ENCODE results near the gene TBC1D22A. TPM values are rescaled to one million over a fixed set of nuclear protein-coding genes. Genes with fewer than 3 reads are reported as not detected.

TBC1D22A gene
- total and polyA plus RNA-seq, 9 donors: 12.5 to 25.6 (median 18.5) TPM

- H3K4me3 ChIP-seq: no peak overlapping the region
- intact Hi-C loops (cut with DNase I): no loop called here
These were observed 278.2 kb downstream of the TBC1D22A start for GRCh38 chr22:47040486-47041270.

GRCh38 chr22:47041271-47042115 lies 279.0 kb downstream of the TBC1D22A start:
- 72 to 80% (median 79%) methylated on average over 27 of the region's 27 CpGs for WGBS, 3 donors
- no peaks in the 10 kb centered on the region for H3K36me3 ChIP-seq
- H3K9me3 ChIP-seq: no peaks in the 10 kb centered on the region
- no peak for DNase-seq
- H3K27ac ChIP-seq: no peak overlapping the region
- H3K4me3 ChIP-seq: no peak overlapping the region
- TF ChIP-seq POLR2A (IDR thresholded peaks at IDR 0.05) (no peak), CTCF (IDR thresholded peaks at IDR 0.05) (no peak), EP300 (IDR thresholded peaks at IDR 0.05) (no peak)
- intact Hi-C loops (cut with DNase I): no loop called here
- H3K27me3 ChIP-seq: no peaks in the 10 kb centered on the region
- H3K4me1 ChIP-seq (ENCODE audit: insufficient read depth): no peaks in the 10 kb centered on the region

More at GRCh38 chr22:47040486-47041270, 278.2 kb downstream of the TBC1D22A start:
- no peaks in the 10 kb centered on the region for H3K27me3 ChIP-seq
- WGBS, 3 donors: 88 to 89% (median 89%) methylated on average over 25 of the region's 25 CpGs
- TF ChIP-seq CTCF (IDR thresholded peaks at IDR 0.05) (no peak), EP300 (IDR thresholded peaks at IDR 0.05) (no peak), POLR2A (IDR thresholded peaks at IDR 0.05) (no peak)
- H3K4me1 ChIP-seq (ENCODE audit: insufficient read depth): no peaks in the 10 kb centered on the region
- H3K36me3 ChIP-seq: no peaks in the 10 kb centered on the region
- no peak for DNase-seq
- H3K27ac ChIP-seq: no peak overlapping the region
- H3K9me3 ChIP-seq: no peaks in the 10 kb centered on the region

- H3K4me1 ChIP-seq (ENCODE audit: insufficient read depth): no peaks in the 10 kb centered on the region
- intact Hi-C loops (cut with DNase I): no loop called here
- H3K27me3 ChIP-seq: no peaks in the 10 kb centered on the region
- no peak overlapping the region for H3K27ac ChIP-seq
- no peak overlapping the region for H3K4me3 ChIP-seq
- no peaks in the 10 kb centered on the region for H3K9me3 ChIP-seq
- TF ChIP-seq EP300 (IDR thresholded peaks at IDR 0.05) (no peak), POLR2A (IDR thresholded peaks at IDR 0.05) (no peak), CTCF (IDR thresholded peaks at IDR 0.05) (no peak)
- 91 to 95% (median 92%) methylated on average over 11 of the region's 11 CpGs for WGBS, 3 donors
- H3K36me3 ChIP-seq: no peaks in the 10 kb centered on the region
- no peak for DNase-seq
These were observed 279.8 kb downstream of the TBC1D22A start for GRCh38 chr22:47042116-47042825.

- no peaks in the 10 kb centered on the region for H3K9me3 ChIP-seq
- no peak for DNase-seq
- H3K4me3 ChIP-seq: no peak overlapping the region
- intact Hi-C loops (cut with DNase I): no loop called here
- H3K27me3 ChIP-seq: no peaks in the 10 kb centered on the region
- TF ChIP-seq CTCF (IDR thresholded peaks at IDR 0.05) (no peak), EP300 (IDR thresholded peaks at IDR 0.05) (no peak), POLR2A (IDR thresholded peaks at IDR 0.05) (no peak)
- WGBS, 3 donors: 90 to 97% (median 92%) methylated on average over 18 of the region's 18 CpGs
- H3K4me1 ChIP-seq (ENCODE audit: insufficient read depth): no peaks in the 10 kb centered on the region
- H3K27ac ChIP-seq: no peak overlapping the region
- no peaks in the 10 kb centered on the region for H3K36me3 ChIP-seq
These were observed 280.5 kb downstream of the TBC1D22A start for GRCh38 chr22:47042861-47043496.

Data from ovary (tissue), 9 donors.